Astrocyte of the cerebellum (primary cell): ENCODE results near the gene TBC1D22A.

Source experiments
- DNase-seq: peaks from one replicate; pipeline ENCODE4 v3.0.0-alpha.2; 2011; ENCODE audit warnings: low read depth
- H3K4me3 ChIP-seq: 2 replicates; pipeline ENCODE4 v1.5.1; 2011; ENCODE audit warnings: mild to moderate bottlenecking, low read depth, low read length, moderate library complexity
- in situ Hi-C: cut with HindIII; loops from 2 replicates; pipeline ENCODE4 v1.10.0; 2017; ENCODE audit warnings: low sequenced_read_pairs
- TF ChIP-seq, protein P1 (sequence below): IDR thresholded peaks from 2 replicates; pipeline ENCODE4 v1.5.1; 2012; ENCODE audit warnings: low read length, low read depth, moderate library complexity, mild to moderate bottlenecking; ENCODE audit errors: missing control alignments

The TBC1D22A gene

DNA sequence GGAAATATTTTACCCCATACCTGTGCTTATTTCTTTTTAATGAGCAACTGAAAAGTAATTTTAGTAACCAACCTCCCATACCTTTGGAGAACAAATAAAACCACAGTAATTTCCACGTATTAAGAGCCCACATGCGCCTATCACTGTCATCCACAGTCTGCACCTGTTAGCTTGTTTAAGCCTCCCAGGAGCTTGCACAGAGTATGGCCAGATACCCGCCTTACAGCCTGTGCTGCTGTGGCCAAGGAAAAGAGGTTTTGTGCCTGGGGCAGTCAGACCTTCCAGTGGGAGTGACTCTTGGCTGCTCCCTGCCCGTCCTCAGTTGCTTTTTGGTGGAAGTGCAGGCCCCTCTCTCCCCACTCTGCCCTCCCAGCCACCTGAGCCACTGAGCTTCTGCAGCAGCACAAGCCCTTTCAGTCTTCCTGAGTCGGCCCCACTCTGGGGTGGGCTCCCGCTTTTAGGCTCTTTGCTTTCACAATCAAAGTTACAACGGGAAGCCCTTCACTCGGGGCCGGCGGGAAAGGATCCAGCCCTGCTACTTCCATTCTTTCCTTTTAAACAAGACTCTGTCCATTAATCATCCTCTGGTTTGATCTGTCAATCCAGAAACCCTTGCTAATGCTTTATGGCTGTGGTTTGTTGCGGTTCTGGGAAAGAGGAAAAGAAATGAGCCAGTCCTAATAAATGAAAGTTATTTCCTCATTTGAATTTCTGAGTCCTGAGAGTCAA is 308.8 kb downstream of the TBC1D22A start:
- TF ChIP-seq, protein P1, sequence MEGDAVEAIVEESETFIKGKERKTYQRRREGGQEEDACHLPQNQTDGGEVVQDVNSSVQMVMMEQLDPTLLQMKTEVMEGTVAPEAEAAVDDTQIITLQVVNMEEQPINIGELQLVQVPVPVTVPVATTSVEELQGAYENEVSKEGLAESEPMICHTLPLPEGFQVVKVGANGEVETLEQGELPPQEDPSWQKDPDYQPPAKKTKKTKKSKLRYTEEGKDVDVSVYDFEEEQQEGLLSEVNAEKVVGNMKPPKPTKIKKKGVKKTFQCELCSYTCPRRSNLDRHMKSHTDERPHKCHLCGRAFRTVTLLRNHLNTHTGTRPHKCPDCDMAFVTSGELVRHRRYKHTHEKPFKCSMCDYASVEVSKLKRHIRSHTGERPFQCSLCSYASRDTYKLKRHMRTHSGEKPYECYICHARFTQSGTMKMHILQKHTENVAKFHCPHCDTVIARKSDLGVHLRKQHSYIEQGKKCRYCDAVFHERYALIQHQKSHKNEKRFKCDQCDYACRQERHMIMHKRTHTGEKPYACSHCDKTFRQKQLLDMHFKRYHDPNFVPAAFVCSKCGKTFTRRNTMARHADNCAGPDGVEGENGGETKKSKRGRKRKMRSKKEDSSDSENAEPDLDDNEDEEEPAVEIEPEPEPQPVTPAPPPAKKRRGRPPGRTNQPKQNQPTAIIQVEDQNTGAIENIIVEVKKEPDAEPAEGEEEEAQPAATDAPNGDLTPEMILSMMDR: no peak
- in situ Hi-C loops: no loop called here
- DNase-seq: no peak
- H3K4me3 ChIP-seq: no peak overlapping the region

DNA sequence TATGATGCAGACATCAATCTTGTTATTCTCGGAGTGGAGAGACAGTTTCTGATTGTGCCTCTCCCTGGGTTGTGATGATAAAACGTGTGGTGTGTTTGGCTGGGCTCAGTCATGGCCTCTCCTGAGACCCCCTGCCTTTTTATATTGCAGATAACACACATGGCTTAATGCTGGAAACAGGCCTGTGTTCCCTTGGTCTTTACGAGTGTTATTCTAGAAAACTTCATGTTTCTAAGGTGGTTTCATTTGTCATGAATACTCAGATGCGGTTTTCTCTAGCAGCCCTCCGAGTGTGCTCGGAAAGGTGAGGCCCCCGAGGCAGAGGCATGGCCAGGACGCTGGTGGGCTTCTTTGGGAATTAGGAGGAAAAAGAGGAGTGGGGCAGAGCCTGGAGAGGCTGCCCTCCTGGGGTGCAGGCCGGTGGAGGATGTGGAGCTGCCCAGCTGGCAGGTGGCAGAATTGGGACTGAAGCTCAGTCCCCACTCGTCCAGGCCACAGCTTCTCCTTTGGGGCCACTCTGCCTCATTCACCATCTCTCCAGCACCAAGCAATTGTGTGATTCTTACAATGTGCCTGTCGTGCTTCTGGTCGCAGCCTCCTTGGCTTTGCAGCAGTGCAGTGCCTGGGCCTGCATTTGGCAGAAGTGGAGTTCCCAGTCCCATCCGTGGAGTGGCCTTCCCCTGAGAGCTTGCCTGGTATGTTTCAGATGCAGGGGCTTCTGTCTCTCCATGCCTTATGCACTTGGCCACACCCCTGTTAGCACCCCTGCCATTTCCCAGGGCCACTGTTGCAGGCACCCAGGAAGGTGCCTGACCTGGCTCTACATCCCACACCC is 309.6 kb downstream of the TBC1D22A start:
- no peak for DNase-seq
- no peak overlapping the region for H3K4me3 ChIP-seq
- TF ChIP-seq, protein P1: no peak
- in situ Hi-C loops: no loop called here

DNA sequence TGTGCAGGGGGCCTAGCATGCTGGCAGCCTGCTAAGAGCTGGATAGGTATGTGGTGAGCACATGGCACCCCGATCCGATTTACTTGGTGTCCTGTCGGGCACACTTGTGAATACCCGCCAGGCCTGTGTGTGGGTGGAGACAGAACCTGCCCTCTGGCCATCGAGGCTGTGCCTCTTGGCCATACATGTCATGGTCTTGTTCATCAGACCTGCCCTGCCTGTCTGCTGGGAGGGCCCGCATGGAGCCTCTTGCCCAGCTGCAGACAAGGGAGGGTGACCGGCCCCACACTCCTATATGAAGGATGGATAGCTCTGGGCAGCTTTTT is 310.2 kb downstream of the TBC1D22A start:
- in situ Hi-C loops: no loop called here
- H3K4me3 ChIP-seq: no peak overlapping the region
- TF ChIP-seq, protein P1: no peak
- DNase-seq: no peak

DNA sequence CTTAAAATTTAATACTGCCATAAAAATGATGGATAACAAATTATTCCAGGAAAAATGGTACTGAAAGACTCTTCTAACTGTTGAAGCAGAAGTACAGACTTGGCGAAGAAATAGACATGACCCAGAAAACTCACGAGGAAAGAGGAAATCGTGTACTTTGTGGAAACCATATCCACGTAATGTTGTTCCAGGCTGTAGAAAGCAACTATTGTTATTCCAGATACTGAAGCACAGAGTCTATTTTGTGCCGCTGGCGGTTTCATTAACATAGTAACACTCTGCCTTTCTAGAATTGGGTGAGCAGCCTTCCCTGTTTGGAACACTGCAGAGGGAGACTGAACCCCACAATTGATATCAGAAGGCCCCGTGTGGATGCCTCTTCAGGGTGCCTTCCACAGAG is 310.6 kb downstream of the TBC1D22A start:
- DNase-seq: no peak
- no peak overlapping the region for H3K4me3 ChIP-seq
- in situ Hi-C loops: no loop called here
- TF ChIP-seq, protein P1: no peak

DNA sequence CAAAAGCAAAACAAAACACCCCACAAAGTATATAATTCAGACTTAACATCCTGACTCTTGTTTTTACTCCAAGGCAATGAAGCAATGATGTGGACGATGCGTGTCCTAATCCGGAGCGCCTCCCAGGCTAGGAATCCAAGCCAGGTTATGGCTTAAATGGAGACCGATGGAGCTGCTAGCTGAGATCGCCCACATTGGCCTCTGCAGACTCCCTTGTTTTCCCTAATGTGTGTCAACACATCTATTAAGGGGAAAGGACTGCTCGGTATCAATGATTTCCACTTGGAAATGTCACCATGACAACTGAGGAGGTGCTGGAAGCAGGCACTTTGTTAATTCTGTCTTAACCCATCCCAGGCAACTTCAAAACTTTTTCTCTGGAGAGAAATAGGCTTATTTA is 311.7 kb downstream of the TBC1D22A start:
- TF ChIP-seq, protein P1: no peak
- no peak overlapping the region for H3K4me3 ChIP-seq
- DNase-seq: no peak
- in situ Hi-C loops: no loop called here

DNA sequence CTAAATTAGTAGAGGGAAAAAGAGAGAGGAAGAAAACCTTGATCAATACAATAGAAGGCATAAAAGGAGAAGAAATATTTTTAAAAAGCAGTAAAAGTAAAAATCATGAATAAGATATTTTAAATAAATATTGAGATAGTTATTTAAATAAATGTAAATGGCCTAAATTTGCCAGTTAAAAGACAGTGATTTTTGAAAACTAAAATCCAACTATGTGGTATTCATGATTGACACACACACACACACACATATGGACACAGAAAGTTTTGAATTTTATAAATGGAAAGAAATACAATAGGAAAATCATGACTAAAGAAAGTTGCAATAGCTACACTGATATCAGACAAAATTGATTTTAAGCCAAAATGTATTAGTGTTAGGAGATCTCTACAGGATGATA is 313.1 kb downstream of the TBC1D22A start:
- DNase-seq: no peak
- in situ Hi-C loops: no loop called here
- TF ChIP-seq, protein P1: no peak
- no peak overlapping the region for H3K4me3 ChIP-seq
